Measurements from ENCODE around the gene HSPB7.
"Not testable (repeated sequence)": the region's sequence is repeated elsewhere in the genome, so short reads cannot be mapped to it uniquely, and the experiment has no call there.

HSPB7 gene

DNA sequence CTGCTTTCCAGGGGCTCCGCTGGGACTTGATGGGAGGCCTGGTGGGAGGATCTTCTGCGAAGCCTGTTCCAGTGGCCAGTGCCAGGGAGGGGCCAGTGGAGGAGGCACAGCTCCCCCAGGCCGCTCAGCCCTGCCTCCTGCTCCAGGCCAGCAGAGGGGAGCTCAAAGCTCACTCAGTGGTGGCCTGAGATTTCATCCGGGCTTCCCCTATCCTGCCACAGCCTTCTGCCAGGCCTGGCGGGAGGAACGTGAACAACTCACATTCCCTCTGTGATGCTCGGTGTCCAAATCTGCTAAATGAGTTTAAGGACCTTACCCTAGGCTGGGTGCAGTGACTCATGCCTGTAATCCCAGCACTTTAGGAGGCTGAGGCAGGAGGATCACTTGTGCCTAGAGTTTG is 29.0 kb upstream of the HSPB7 start:
- no peak for TF ChIP-seq CTCF (conservative IDR thresholded peaks at IDR 0.05; ENCODE audit: low read length)
- no peak for TF ChIP-seq EZH2phosphoT487 (IDR thresholded peaks at IDR 0.05; ENCODE audit: borderline replicate concordance)

GRCh38 chr1:16043950-16044349 is 26.1 kb upstream of the HSPB7 start:
- no peak overlapping the region for H3K4me3 ChIP-seq (ENCODE audit: low read length, poor library complexity, severe bottlenecking)
- H3K4me1 ChIP-seq (ENCODE audit: insufficient read depth, low read length, poor library complexity, severe bottlenecking), result no peaks in the 10 kb centered on the region

More for the DNA sequence above, 29.0 kb upstream of the HSPB7 start:
- Histone ChIP-seq H3K4me1 (ENCODE audit: insufficient read depth, low read length, poor library complexity, severe bottlenecking) (no peaks in the 10 kb centered on the region), H3K4me3 (ENCODE audit: low read length, poor library complexity, severe bottlenecking) (no peak overlapping the region), H4K20me1 (ENCODE audit: insufficient read depth, low read length, poor library complexity, severe bottlenecking) (no peaks in the 10 kb centered on the region), H3K4me2 (ENCODE audit: low read depth, low read length, poor library complexity, severe bottlenecking) (no peak overlapping the region), H2AFZ (ENCODE audit: low read length) (no peak overlapping the region), H3K9me2 (replicated peaks; ENCODE audit: low read depth, low read length) (no peaks in the 10 kb centered on the region), H3K36me3 (ENCODE audit: insufficient read depth, low read length) (no peaks in the 10 kb centered on the region), H3K9ac (ENCODE audit: low read depth, low read length, poor library complexity, severe bottlenecking) (no peak overlapping the region), H3F3A (ENCODE audit: low read depth) (no peaks in the 10 kb centered on the region), H3K79me2 (ENCODE audit: insufficient read depth, low read length) (no peaks in the 10 kb centered on the region), H3K9me3 (ENCODE audit: insufficient read depth, low read depth, low read length) (no peaks in the 10 kb centered on the region), H3K27me3 (ENCODE audit: insufficient read depth, low read length, poor library complexity, severe bottlenecking) (no peaks in the 10 kb centered on the region)

GRCh38 chr1:16043521-16043920 is 25.7 kb upstream of the HSPB7 start, which contains the start of gene CLCNKB:
Gene CLCNKB, plus strand, starts transcription at chr1:16043782. Its CDS starts 711 bp downstream, at chr1:16044493.
- Histone ChIP-seq H3K4me1 (ENCODE audit: insufficient read depth, low read length, poor library complexity, severe bottlenecking) (no peaks in the 10 kb centered on the region), H3K9me2 (replicated peaks; ENCODE audit: low read depth, low read length) (no peaks in the 10 kb centered on the region), H3K36me3 (ENCODE audit: insufficient read depth, low read length) (no peaks in the 10 kb centered on the region), H3K9me3 (ENCODE audit: insufficient read depth, low read depth, low read length) (no peaks in the 10 kb centered on the region), H2AFZ (ENCODE audit: low read length) (no peak within 1 kb of the TSS), H4K20me1 (ENCODE audit: insufficient read depth, low read length, poor library complexity, severe bottlenecking) (no peaks in the 10 kb centered on the region), H3K79me2 (ENCODE audit: insufficient read depth, low read length) (no peaks in the 10 kb centered on the region), H3K4me2 (ENCODE audit: low read depth, low read length, poor library complexity, severe bottlenecking) (no peak within 1 kb of the TSS), H3K9ac (ENCODE audit: low read depth, low read length, poor library complexity, severe bottlenecking) (no peak within 1 kb of the TSS), H3K4me3 (ENCODE audit: low read length, poor library complexity, severe bottlenecking) (no peak within 1 kb of the TSS), H3K27me3 (ENCODE audit: insufficient read depth, low read length, poor library complexity, severe bottlenecking) (no peaks in the 10 kb centered on the region), H3F3A (ENCODE audit: low read depth) (no peaks in the 10 kb centered on the region)
- TF ChIP-seq EZH2phosphoT487 (IDR thresholded peaks at IDR 0.05; ENCODE audit: borderline replicate concordance) (no peak), CTCF (conservative IDR thresholded peaks at IDR 0.05; ENCODE audit: low read length) (no peak)

More at GRCh38 chr1:16043950-16044349, 26.1 kb upstream of the HSPB7 start:
- no peak for TF ChIP-seq CTCF (conservative IDR thresholded peaks at IDR 0.05; ENCODE audit: low read length)
- no peak for TF ChIP-seq EZH2phosphoT487 (IDR thresholded peaks at IDR 0.05; ENCODE audit: borderline replicate concordance)
- H2AFZ ChIP-seq (ENCODE audit: low read length), result no peak overlapping the region
- no peaks in the 10 kb centered on the region for H3K27me3 ChIP-seq (ENCODE audit: insufficient read depth, low read length, poor library complexity, severe bottlenecking)
- H3K9me3 ChIP-seq (ENCODE audit: insufficient read depth, low read depth, low read length), result no peaks in the 10 kb centered on the region
- H3K4me2 ChIP-seq (ENCODE audit: low read depth, low read length, poor library complexity, severe bottlenecking), result no peak overlapping the region
- H3F3A ChIP-seq (ENCODE audit: low read depth), result no peaks in the 10 kb centered on the region
- H4K20me1 ChIP-seq (ENCODE audit: insufficient read depth, low read length, poor library complexity, severe bottlenecking), result no peaks in the 10 kb centered on the region
- H3K36me3 ChIP-seq (ENCODE audit: insufficient read depth, low read length), result no peaks in the 10 kb centered on the region
- no peaks in the 10 kb centered on the region for H3K79me2 ChIP-seq (ENCODE audit: insufficient read depth, low read length)
- H3K9me2 ChIP-seq (replicated peaks; ENCODE audit: low read depth, low read length), result no peaks in the 10 kb centered on the region
- H3K9ac ChIP-seq (ENCODE audit: low read depth, low read length, poor library complexity, severe bottlenecking), result no peak overlapping the region

GRCh38 chr1:16042654-16043053 is 24.8 kb upstream of the HSPB7 start:
- H3K9me2 ChIP-seq (replicated peaks; ENCODE audit: low read depth, low read length); H3K9me3 ChIP-seq (ENCODE audit: insufficient read depth, low read depth, low read length); H3K36me3 ChIP-seq (ENCODE audit: insufficient read depth, low read length); H3K4me1 ChIP-seq (ENCODE audit: insufficient read depth, low read length, poor library complexity, severe bottlenecking); H4K20me1 ChIP-seq (ENCODE audit: insufficient read depth, low read length, poor library complexity, severe bottlenecking); H3K4me2 ChIP-seq (ENCODE audit: low read depth, low read length, poor library complexity, severe bottlenecking); H3K27me3 ChIP-seq (ENCODE audit: insufficient read depth, low read length, poor library complexity, severe bottlenecking); H3K9ac ChIP-seq (ENCODE audit: low read depth, low read length, poor library complexity, severe bottlenecking); H3F3A ChIP-seq (ENCODE audit: low read depth); H3K79me2 ChIP-seq (ENCODE audit: insufficient read depth, low read length); H2AFZ ChIP-seq (ENCODE audit: low read length); H3K4me3 ChIP-seq (ENCODE audit: low read length, poor library complexity, severe bottlenecking): not testable (repeated sequence)

Data from Loucy (cell line).